ENCODE results near the gene PNPLA2. TPM values are rescaled to one million over a fixed set of nuclear protein-coding genes. Genes with fewer than 3 reads are reported as not detected.

The PNPLA2 gene
- polyA plus RNA-seq, 3 donors, result 32.7 to 45.4 (median 38.1) TPM

DNA sequence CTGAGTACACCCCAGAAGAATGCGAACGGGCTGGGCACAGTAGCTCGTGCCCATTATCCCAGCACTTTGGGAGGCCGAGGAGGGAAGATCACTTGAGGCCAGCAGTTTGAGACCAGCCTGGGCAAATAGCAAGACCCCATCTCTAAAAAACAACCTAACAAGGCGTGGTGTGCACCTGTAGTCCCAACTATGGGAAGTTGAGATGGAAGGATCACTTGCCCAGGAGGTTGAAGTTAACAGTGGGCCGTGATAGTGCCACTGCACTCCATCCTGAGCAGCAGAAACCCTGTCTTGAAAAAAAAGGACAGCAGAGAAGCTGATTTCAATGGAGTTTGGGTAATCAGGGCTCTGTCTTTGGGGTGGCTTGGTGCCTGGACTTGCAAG, 5.7 kb upstream of the PNPLA2 start:
- DNase-seq (ENCODE audit: low read depth in 3 of 3, low spot score in 2 of 3), result no peak

DNA sequence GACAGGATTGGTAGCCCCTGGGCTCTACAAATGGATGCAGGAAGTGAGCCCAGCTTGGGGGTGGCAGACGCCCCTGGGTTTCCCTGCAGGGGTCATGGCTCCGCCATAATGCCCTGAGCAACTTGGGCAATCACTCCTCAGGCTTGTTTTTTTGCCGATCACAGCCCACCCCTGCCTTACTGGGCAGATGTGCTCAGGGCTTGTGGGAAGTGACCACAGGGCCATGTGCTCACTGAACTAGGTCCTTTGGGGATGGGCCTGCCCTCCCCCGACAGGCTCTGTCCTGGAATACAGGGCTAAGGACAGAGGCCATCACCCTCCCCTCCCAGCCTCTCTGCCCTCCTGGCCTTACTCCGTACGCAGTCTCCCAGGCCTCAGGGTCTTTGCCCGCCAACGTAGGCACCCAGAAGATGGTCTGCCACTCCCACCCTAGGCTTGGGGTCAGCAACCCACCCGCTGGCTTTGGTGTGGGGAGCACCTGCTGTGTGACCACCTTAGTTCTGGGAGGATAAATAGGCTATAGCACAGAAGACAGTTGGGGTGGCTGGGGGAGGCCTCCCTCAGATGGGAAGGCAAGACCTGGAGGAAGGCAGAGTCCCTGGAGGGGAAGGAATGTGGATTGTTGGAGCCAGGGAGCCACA, 5.1 kb upstream of the PNPLA2 start:
- no peak for DNase-seq (ENCODE audit: low read depth in 3 of 3, low spot score in 2 of 3)

DNA sequence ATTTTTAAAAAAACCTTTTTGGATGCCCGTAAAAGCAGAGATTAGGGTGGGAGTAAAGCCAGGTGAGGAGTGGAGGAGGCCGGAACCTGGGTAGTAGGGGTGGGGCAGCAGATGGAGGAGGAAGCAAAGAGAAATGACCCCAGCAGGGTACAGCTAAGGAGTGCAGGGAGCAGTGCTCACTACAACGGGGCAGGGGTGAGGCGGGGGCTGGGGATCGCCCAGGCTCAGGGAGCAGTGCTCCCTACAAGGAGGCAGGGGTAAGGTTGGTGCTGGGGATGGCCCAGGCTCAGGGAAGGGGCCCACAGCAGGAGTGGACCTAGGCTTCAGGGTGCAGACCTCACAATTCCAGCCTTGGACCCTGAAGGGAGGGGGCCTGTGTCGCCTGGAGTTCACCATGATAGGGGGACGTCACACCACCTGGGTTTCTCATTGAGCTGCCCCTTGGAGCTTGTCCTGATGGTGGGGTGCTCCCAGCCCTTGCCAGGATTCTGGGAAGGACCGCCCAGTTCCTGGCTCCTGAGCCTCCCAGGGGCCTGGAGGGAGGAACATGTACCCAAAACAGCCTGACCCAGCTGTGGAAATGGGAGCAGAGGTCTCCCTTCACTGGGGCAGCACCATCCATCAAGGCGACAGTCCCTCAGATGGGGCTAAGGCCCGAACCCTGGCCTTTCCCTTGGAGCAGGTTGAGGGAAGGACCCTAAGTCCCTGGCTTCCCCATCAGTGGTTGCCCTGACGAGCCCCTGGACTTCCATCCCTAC, 2.9 kb upstream of the PNPLA2 start:
- no peak for DNase-seq (ENCODE audit: low read depth in 3 of 3, low spot score in 2 of 3)

DNA sequence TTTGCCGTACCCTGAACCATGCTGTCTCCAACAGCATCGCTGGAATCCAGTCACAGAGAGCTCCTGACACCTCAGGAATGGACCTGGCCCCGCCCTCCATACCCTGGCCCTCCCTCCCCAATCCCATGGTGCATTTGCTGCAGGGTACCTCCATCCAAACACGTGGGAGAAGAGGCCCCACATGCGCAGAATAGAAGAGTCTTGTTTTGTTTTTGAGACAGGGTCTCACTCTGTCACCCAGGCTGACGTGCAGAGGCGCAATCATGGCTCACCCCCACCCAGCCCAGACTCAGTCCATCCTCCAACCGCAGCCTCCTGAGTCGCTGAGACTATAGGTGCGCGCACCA, 2.3 kb upstream of the PNPLA2 start:
- DNase-seq (ENCODE audit: low read depth in 3 of 3, low spot score in 2 of 3), result no peak

DNA sequence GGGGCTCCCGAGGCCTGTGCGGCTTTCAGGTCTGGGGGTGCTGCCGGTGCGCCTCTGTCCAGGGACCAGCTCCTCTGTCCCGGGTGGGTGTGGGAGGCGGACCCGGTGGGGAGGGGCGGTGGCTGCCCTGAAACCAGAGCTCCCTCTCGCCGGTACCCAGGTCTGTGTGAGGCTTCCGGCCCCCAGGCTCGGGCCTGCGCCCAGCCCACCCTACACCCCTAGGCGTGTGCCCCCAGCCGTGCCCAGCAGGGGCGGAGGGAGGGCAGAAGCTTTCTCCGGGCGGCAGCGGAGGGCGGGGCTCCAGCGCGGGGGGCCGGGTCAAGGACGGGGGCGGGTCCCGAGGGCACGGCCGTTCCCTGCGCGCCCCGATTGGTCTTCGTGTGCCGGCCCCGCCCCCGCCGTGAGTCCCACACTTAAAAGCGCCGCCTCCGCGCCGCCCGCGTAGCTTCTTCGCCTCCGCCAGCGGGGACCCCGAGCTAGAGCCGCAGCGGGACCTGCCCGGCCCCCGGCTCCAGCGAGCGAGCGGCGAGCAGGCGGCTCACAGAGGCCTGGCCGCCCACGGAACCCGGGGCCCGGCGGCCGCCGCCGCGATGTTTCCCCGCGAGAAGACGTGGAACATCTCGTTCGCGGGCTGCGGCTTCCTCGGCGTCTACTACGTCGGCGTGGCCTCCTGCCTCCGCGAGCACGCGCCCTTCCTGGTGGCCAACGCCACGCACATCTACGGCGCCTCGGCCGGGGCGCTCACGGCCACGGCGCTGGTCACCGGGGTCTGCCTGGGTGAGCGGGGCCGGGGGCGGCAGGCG, 616 bp downstream of the PNPLA2 start:
- DNase-seq (ENCODE audit: low read depth in 3 of 3, low spot score in 2 of 3), result no peak

DNA sequence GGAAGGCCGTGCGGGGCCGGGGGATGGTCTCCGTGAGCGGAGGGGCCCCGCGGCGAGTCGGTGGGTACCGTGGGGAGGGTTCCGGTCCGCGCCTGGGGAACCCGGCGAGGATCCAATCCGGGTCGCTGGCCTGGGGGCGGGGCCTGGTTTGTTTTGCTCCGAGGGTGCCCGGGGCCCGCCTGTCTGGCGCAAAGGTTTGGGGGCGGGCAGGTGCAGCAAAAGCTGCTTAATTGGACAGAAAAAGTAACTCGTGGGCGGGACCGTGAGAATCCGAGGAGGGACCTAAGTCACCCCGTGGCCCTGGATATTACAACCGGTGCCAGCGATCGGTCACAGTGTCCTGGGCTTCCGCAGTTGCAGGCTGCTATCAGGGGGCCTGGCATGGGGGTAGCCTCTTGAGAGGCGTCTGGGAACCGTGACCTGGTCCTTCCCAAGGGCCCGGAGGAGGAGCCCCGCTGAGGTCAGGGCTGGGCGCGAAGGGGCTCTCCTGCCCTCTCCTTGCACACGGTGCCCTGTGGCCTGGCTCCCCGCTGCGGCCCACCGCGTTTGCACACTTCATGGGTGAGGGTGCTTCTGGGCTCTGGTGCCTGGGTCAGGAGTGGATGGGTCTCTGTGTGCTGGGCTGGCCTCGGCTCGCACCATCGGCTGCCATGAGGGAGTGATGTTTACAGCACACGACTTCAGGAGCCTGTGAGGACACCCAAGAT, 1.4 kb downstream of the PNPLA2 start:
- no peak for DNase-seq (ENCODE audit: low read depth in 3 of 3, low spot score in 2 of 3)

GRCh38 chr11:820655-821511, 2.2 kb downstream of the PNPLA2 start:
- no peak for DNase-seq (ENCODE audit: low read depth in 3 of 3, low spot score in 2 of 3)

GRCh38 chr11:821512-822371, 3.0 kb downstream of the PNPLA2 start:
- no peak for DNase-seq (ENCODE audit: low read depth in 3 of 3, low spot score in 2 of 3)

DNA sequence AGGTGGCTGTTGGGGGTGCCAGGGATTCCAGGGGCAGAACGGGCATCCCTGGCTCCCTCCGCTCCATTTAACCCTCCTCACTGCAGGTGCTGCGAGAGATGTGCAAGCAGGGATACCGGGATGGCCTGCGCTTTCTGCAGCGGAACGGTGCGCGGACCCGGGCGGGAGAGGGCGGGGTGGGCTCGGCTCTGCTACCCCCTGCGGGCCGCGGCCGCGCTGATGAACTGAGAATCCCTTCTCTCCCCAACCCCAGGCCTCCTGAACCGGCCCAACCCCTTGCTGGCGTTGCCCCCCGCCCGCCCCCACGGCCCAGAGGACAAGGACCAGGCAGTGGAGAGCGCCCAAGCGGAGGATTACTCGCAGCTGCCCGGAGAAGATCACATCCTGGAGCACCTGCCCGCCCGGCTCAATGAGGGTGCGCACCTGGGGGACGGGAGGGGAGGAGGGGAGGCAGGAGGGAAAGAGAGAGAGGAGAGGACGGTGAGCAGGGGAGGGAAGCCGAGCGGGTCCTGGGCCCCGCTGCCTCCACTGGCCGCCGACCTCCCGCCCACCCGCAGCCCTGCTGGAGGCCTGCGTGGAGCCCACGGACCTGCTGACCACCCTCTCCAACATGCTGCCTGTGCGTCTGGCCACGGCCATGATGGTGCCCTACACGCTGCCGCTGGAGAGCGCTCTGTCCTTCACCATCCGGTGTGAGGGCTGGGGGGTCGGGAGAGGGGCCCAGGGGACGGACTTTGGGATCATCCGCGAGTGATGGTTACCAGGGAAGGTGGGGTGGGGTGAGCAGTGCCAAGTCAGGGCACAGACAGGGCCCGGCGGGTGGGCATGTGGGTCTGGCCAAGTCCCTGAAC, 5.0 kb downstream of the PNPLA2 start:
- no peak for DNase-seq (ENCODE audit: low read depth in 3 of 3, low spot score in 2 of 3)

DNA sequence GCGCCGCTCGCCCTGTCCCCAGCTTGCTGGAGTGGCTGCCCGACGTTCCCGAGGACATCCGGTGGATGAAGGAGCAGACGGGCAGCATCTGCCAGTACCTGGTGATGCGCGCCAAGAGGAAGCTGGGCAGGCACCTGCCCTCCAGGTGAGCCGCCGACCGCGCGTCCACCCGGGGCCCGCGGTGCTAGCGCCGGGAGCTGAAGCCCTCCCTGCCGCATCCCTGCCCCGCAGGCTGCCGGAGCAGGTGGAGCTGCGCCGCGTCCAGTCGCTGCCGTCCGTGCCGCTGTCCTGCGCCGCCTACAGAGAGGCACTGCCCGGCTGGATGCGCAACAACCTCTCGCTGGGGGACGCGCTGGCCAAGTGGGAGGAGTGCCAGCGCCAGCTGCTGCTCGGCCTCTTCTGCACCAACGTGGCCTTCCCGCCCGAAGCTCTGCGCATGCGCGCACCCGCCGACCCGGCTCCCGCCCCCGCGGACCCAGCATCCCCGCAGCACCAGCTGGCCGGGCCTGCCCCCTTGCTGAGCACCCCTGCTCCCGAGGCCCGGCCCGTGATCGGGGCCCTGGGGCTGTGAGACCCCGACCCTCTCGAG, 5.7 kb downstream of the PNPLA2 start:
- no peak for DNase-seq (ENCODE audit: low read depth in 3 of 3, low spot score in 2 of 3)

DNA sequence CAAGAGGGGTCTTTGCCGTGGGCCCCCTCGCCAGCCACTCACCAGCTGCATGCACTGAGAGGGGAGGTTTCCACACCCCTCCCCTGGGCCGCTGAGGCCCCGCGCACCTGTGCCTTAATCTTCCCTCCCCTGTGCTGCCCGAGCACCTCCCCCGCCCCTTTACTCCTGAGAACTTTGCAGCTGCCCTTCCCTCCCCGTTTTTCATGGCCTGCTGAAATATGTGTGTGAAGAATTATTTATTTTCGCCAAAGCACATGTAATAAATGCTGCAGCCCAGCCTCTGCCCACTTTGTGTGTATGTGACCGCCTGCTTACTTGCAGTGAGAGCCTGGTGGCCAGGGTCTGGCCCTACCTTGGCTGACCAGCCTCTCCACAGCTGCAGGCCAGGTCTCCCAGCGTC, 6.2 kb downstream of the PNPLA2 start:
- DNase-seq (ENCODE audit: low read depth in 3 of 3, low spot score in 2 of 3), result no peak

DNA sequence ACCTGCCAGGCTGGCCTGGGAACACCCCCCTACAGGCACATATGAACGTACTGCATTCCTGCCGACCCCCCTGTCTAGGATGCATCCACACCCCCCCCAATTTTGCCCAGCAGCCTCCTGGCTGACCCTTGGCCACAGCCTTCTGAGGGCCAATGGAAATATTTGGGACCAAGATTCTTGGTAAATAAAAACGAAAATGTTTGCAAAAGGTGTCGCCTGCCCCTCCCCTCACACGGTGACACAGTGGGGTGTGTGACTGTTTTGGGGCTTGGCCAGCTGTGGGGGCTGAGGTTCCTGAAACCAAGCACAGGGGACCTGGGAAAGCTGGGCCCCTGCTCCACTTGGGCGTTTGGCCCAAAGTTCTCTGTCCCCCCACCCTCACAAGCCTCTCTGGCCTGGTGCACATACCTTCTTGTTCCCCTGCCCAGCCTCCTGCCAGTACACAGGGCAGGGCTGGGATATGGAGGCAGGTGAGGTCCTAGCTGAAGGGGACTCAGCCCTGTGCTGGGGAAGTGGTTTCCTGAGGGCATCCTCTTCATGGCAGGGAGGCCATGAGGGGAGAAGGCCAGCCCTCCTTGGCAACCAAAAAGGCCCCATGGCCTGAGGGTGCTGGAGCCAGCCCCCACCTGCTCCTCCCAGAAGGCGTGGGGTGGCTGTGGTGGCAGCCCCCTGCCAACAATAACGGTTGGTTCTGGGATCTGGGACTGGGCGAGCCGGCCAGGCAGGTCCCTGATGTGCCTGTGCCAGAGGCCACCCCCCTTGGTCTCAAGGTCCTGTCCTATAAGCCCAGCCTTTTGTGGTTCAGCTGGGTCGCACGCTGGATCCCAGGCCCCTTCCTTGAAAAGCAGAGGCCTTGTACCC, 6.9 kb downstream of the PNPLA2 start:
- DNase-seq (ENCODE audit: low read depth in 3 of 3, low spot score in 2 of 3), result no peak

GRCh38 chr11:826227-826621, 7.5 kb downstream of the PNPLA2 start:
- DNase-seq (ENCODE audit: low read depth in 3 of 3, low spot score in 2 of 3), result no peak

GRCh38 chr11:826836-827145, 8.1 kb downstream of the PNPLA2 start:
- no peak for DNase-seq (ENCODE audit: low read depth in 3 of 3, low spot score in 2 of 3)

DNA sequence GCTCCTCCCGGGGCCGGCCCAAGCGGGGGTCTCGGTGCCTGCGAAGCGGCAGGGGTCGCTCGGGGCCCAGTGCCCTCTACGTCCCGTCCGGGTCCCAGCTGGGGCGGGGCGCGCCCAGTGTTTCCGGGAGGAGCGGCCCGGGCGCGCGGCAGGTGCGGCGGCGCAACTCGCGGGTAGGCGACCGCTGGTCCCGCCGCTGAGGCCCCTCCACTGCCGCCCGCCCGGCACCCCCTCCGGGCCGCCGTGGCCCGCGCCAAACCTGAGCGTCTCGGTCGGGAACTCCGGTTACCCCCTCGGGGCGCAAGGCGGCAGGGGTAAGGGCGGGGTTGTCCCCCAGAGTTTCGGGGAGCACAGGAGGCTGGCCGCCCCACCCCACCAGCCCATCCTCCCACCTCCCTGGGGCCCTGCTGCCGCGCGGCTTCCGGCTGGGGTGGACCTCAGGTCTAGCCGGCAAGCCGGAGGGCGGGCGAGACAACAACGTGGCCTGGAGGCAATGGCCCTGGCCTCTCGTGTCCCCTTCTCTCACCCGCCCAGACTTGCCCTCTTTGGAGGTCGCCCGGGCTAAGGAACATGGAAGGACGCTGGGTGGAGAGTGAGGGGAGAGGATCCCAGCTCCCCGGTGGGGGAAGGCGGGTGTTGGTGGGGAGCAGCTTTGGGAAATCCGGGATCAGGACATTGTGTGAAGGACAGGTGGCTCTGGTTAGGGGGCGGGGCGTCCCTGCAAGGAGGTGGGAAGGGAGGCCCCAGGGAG, 8.6 kb downstream of the PNPLA2 start:
- no peak for DNase-seq (ENCODE audit: low read depth in 3 of 3, low spot score in 2 of 3)

DNA sequence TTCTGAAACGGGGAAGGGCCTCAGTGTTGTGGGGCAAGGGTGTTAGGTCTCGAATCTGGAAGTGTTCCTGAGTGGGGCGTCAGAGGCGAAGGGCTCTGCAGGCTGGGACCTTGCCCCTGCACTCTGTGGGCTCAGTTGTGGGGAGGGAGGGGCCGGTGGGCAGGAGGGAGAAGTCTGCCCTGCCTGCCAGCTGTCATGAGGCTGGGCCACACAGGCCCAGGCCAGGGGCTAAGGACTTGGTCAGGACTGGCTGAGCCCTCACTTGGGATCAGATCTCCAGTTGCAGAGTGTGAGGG, 9.1 kb downstream of the PNPLA2 start, which contains the start of gene CRACR2B:
Gene CRACR2B, plus strand, starts transcription at position 23 of the 296 bp plus-strand sequence. CDS start 689 bp downstream, outside the sequence.
- no peak for DNase-seq (ENCODE audit: low read depth in 3 of 3, low spot score in 2 of 3)

All from right renal cortex interstitium (tissue), 3 donors.